ENCODE results near the gene MRPL48.
"Not testable (repeated sequence)": the region's sequence is repeated elsewhere in the genome, so short reads cannot be mapped to it uniquely, and the experiment has no call there.

MRPL48 gene

GRCh38 chr11:73787643-73788558, at the start of gene MRPL48:
MRPL48 (plus strand) TSS chr11:73787874; CDS start chr11:73787972, 98 bp downstream.
- peak; percentile 72 to 86 (median 80) for DNase-seq (ENCODE audit: low read depth in 4 of 4, low spot score in 1 of 4)

GRCh38 chr11:73743045-73743444, 44.6 kb upstream of the MRPL48 start:
- DNase-seq (ENCODE audit: low read depth in 4 of 4, low spot score in 1 of 4) = no peak

GRCh38 chr11:73746701-73747100, 41.0 kb upstream of the MRPL48 start:
- DNase-seq (ENCODE audit: low read depth in 4 of 4, low spot score in 1 of 4) = no peak

- no peak for DNase-seq (ENCODE audit: low read depth in 4 of 4, low spot score in 1 of 4)
Measured at GRCh38 chr11:73747762-73748161, 39.9 kb upstream of the MRPL48 start.

GRCh38 chr11:73748300-73748699, 39.4 kb upstream of the MRPL48 start:
- no peak for DNase-seq (ENCODE audit: low read depth in 4 of 4, low spot score in 1 of 4)

GRCh38 chr11:73749118-73749517, 38.6 kb upstream of the MRPL48 start:
- no peak for DNase-seq (ENCODE audit: low read depth in 4 of 4, low spot score in 1 of 4)

GRCh38 chr11:73750228-73750627, 37.4 kb upstream of the MRPL48 start:
- DNase-seq (ENCODE audit: low read depth in 4 of 4, low spot score in 1 of 4) = no peak

- DNase-seq (ENCODE audit: low read depth in 4 of 4, low spot score in 1 of 4) = not testable (repeated sequence)
Measured at GRCh38 chr11:73750862-73751261, 36.8 kb upstream of the MRPL48 start.

GRCh38 chr11:73752216-73752867, 35.3 kb upstream of the MRPL48 start:
- DNase-seq (ENCODE audit: low read depth in 4 of 4, low spot score in 1 of 4) = no peak

GRCh38 chr11:73752903-73753302, 34.8 kb upstream of the MRPL48 start:
- no peak for DNase-seq (ENCODE audit: low read depth in 4 of 4, low spot score in 1 of 4)

GRCh38 chr11:73753938-73754337, 33.7 kb upstream of the MRPL48 start:
- DNase-seq (ENCODE audit: low read depth in 4 of 4, low spot score in 1 of 4) = no peak

- no peak for DNase-seq (ENCODE audit: low read depth in 4 of 4, low spot score in 1 of 4)
Measured at GRCh38 chr11:73755670-73756069, 32.0 kb upstream of the MRPL48 start.

GRCh38 chr11:73757598-73757997, 30.1 kb upstream of the MRPL48 start:
- DNase-seq (ENCODE audit: low read depth in 4 of 4, low spot score in 1 of 4) = no peak

GRCh38 chr11:73758451-73758850, 29.2 kb upstream of the MRPL48 start:
- DNase-seq (ENCODE audit: low read depth in 4 of 4, low spot score in 1 of 4) = no peak

GRCh38 chr11:73759610-73760134, 28.0 kb upstream of the MRPL48 start:
- DNase-seq (ENCODE audit: low read depth in 4 of 4, low spot score in 1 of 4) = no peak

GRCh38 chr11:73760135-73760678, 27.5 kb upstream of the MRPL48 start:
- DNase-seq (ENCODE audit: low read depth in 4 of 4, low spot score in 1 of 4) = peak in 1 of 4 experiments; percentile 3

GRCh38 chr11:73760679-73761402, 26.8 kb upstream of the MRPL48 start, which contains the start of gene RAB6A:
RAB6A (minus strand) TSS chr11:73761074; CDS start chr11:73760635, 439 bp downstream.
- DNase-seq (ENCODE audit: low read depth in 4 of 4, low spot score in 1 of 4) = peak; percentile 94 to 100 (median 97)

GRCh38 chr11:73761403-73761945, 26.2 kb upstream of the MRPL48 start:
- DNase-seq (ENCODE audit: low read depth in 4 of 4, low spot score in 1 of 4) = no peak

GRCh38 chr11:73762732-73763131, 24.9 kb upstream of the MRPL48 start:
- DNase-seq (ENCODE audit: low read depth in 4 of 4, low spot score in 1 of 4) = no peak

- DNase-seq (ENCODE audit: low read depth in 4 of 4, low spot score in 1 of 4) = no peak
Measured at GRCh38 chr11:73766763-73767162, 20.9 kb upstream of the MRPL48 start.

- DNase-seq (ENCODE audit: low read depth in 4 of 4, low spot score in 1 of 4) = not testable (repeated sequence)
Measured at GRCh38 chr11:73770811-73771210, 16.9 kb upstream of the MRPL48 start.

Measured in stimulated activated CD4-positive, alpha-beta T cell treated with anti-CD3 and anti-CD28 coated beads, Interleukin-1b, Interleukin-23, amount 100 ng/mL, for 24 hours (primary cell).